NCI-H345 treated with DMSO at 0.1 percent for 48 hours (cell line): Measurements from ENCODE around the gene SOHLH1.
"Not testable (repeated sequence)": the region's sequence is repeated elsewhere in the genome, so short reads cannot be mapped to it uniquely, and the experiment has no call there.

Experiments used
- DNase-seq: peaks from one replicate; lab custom pipeline; 2025; ENCODE audit not compliant: unreplicated experiment; lab: John Stamatoyannopoulos, UW

Gene SOHLH1

DNA sequence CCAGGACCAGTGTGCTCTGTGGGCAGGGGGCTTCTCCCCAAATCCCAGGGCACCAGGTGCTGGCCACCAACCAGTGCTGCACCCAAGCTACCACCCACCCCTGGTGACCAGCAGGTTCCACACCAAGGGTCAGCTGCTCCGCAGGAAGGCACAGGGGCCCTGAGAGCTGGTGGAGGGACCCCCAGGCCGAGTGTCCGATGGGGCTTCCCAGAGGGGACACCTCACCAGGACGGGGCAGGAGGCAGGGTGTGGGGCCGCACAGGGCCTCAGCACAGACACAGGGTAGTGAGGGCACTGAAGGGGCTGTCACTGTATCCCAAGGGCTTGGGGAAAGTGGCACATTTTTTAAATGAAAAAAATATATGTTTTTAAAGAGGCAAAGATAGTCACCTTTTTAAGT, 18.1 kb downstream of the SOHLH1 start:
- no peak for DNase-seq

DNA sequence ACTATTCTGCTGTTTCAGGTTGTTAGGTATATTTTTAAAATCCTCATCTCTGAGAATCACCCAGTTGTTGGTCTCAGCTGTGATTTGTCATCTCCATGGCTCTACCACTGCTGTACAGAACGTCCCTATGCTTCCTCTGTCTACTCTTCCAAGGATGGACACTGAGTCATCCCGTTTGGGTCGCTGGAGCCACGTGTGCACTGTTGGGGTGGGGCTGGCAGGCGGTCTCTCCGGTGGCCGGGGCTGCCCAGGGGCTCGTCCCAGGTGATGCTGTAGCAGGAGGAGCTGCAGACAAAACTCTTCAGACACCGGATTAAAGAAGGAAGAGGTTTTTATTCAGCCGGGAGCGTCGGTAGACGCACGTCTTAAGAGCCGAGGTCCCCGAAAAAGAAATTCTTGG, 19.2 kb downstream of the SOHLH1 start:
- DNase-seq: no peak

DNA sequence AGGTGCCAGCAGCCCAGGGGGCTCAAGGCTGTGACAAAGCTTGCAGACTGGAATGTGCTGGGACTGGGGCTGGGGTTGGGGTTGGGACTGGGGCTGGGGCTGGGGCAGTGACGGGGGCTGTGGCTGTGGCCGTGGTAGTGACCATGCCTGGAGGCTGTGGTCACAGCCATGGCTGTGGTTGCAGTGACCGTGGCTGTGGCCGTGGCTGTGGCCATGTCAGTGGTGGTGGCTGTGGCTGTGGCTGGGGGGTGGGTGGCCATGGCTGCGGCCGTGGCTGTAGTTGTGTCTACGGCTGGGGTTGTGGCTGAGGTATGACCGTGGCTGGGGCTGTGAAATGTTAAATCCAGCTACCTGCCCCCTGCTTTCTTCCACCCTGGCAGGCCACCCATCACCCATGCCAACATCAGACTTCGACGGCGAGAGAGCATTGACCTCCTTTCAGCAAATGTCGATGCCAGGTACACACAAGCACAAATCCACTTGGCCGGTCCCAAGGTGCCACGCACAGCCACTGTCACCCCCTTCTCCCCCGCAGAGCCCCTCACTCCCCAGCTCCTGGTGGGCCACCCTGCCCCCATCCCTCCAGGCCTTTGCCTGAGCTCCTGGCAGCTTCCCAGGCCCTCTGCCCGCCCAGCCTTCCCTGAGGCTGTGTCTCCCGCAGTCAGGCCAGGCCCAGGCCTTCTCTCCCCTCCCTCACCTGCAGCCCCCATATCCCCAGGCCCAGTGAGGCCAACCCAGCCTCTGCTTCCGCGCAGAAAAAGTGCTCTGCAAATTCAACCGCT, 20.9 kb downstream of the SOHLH1 start:
- DNase-seq: no peak

DNA sequence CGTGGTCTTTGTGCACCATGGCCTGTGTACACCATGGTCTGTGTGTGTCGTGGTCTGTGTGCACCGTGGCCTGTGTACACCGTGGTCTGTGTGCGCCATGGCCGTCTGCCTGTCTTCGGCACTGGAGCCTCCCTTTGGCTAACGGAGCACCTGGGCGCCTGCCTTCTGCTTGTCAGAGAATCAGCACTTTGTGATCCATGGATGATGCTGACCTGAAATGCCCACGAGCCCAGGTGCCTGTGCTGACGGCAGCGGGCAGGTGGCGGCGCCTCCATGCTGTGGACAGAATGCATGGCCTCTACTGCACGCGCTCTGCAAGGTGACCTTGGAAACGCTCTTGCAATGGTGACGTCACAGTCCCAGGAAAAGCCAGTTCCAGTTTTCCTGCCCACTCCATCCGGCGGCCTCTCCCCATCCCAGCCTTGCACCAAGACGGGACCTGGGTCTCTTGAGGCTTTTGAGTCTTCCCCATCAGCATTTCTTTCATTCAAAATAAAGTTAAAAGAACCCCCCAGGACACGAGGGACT, 21.6 kb downstream of the SOHLH1 start:
- no peak for DNase-seq

DNA sequence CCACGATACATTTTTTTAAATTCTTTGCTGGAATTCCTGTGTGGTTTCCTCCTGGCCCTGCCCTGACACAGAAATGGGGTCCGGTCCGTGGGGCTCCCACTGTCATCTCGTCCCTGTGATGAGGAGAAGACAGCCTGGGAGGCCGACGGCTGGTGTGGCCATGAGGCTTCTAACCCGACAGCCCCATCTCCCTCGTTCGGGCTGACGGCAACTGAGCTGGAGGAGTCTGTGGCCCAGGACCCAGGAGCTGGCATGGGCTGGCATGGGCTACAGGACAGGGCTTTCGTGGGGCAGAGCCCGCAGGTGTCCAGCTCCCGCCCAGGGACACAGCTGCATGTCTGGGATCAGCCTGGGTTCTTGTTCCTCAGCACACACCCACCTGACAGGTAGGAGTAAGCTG, 22.4 kb downstream of the SOHLH1 start:
- no peak for DNase-seq

DNA sequence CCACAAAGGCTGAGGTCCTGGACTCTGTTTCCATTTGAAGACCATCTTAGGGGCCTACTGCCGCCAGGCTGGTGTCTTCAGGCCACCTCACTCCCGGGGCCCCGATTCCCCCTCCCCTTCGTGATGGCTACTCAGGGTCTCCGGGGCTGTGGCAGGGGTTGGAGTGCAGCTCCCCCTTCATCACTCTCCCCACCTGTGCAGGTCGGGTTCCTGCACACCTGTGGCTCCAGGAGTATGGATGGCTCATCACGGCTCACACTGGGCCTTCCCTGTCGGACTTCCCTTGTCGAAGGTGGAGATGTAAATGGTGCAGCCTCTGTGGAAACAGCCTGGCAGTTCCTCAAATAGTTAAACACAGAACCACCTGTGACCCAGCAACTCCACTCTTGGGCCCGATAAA, 24.3 kb downstream of the SOHLH1 start:
- no peak for DNase-seq

DNA sequence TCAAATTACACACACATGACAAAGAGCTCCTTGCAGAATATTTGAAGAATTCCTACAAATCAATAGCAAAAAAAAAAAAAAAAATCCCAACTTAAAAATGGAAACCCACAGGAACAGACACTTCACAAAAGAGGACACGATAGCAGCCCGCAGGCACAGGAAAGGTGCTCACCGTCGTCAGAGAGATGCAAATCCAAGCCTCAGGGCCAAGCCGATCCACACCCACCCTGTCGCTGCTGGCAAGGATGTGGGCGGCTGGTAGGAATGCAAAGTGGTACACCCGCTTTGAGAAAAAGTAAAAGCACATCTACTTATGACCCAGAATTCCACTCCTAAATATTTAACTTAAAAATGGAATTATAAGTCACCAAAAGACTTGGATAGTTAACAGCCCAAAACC, 25.3 kb downstream of the SOHLH1 start:
- no peak for DNase-seq

DNA sequence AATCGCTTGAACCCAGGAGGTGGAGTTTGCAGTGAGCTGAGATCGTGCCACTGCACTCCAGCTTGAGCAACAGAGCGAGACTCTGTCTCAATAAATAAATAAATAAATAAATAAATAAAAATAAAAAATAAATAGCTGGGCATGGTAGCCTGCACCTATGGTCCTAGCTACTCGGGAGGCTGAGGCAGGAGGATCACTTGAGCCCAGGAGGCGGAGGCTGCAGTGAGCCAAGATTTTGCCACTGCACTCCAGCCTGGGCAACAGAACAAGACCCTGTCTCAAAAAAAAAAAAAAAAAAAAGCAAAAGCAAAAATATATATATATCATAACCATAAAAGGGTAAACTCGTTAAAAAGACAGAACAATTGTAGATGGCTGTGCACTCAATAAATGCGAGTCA, 26.5 kb downstream of the SOHLH1 start:
- DNase-seq: not testable (repeated sequence)

DNA sequence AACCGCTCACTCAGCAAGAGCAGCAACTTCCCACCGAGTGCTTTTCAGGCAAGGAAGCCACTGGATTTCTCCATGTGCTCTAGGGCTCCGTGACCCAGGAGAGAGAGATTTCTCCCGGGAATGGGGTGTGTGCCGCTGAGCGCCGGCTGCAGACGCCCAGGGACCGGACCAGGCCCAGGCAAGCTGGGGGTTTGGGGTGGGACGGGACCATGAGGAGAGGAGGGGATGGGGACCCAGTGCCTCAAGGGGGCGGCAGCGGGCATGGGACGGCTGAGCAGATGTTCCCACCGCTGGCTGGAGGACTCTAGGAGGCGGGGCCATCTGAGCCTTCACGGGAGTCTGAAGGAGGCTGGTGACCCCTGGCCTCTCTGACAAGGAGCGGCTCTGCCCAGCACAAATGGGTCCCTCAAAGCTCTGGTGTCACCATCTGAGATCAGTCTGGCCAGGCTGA, 27.7 kb downstream of the SOHLH1 start:
- DNase-seq: no peak

DNA sequence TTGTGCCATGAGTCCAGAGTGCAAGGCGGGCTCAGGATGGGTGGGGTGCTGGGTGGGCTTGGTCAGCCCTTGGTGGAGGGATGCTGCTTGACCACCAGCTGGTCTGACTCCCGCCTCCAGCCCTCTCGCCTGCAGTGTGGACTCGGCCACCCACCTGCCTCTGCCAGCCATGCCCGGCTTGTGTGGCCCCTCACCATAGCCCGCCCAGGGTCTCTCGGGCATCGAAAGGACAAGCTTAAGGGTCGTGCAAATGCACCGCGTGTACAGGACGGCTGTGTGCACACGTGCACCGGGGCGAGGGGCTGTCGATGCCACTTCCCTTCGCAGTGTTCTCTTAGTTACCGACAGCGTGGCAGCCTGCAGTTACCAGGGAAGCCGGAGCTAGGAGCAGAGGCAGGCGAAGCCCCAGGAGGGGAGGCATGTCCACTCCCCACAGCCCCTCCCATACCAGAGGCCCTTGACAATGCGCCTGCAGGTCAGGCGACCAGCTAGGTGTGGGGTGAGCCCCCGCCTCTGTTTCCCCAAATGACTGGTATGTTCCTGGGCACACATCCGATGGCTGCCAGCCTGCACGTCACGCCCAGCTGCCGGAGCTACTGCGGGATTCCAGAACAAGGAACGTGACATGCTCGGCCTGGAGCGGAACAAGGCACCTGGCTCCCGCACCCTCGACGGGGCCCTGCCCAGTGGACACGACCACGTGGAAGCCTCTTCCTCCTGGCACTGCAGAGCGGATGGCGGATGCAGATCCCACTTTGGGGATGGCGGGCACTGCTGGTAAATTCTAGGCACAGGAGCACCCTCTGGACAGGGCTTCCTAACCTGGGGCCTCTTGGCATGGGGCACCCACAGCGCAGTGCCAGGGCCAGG, 28.3 kb downstream of the SOHLH1 start:
- DNase-seq: no peak

DNA sequence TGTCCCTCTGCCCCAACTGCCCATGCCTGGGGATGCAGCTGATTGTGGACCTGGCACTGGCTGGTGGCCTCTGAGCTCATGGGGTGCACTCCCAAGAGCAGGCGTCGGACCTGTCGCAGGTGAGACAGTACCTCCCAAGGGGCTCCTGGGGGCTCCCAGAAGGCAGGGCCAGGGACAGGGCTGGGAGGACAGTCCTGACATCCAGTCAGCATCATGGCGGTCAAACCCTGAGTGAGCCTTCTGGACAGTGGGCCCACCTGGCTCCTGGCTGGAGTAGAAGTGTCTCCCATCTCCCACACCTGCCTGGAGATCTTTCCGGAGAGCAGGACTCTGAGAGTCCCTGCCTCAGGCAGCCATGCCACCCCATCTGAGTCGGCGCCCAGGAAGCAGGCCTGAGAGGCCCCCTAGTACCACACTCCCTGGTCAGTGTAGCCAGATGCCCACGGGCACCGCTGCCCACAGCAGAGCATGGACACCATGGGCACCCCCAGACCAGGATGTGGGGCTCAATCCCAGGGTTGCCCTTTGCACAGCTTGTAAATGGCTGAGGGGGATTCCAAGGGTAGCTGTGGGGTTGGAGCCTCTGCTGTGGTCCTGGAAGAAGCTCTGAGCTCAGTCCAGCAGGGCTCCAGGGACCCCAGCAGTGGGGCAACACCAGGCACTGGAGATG, 29.5 kb downstream of the SOHLH1 start:
- DNase-seq: no peak

DNA sequence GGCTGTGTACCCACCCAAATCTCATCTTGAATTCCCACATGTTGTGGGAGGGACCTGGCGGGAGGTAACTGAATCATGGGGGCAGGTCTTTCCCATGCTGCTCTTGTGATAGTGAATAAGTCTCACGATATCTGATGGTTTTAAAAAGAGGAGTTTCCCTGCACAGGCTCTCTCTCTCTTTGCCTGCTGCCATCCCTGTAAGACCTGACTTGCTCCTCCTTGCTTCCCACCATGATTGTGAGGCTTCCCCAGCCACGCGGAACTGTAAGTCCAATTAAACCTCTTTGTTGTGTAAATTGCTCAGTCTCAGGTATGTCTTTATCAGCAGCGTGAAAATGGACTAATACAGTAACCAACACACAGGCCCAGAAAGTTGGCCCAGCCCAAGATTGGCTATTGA, 30.3 kb downstream of the SOHLH1 start:
- not testable (repeated sequence) for DNase-seq

DNA sequence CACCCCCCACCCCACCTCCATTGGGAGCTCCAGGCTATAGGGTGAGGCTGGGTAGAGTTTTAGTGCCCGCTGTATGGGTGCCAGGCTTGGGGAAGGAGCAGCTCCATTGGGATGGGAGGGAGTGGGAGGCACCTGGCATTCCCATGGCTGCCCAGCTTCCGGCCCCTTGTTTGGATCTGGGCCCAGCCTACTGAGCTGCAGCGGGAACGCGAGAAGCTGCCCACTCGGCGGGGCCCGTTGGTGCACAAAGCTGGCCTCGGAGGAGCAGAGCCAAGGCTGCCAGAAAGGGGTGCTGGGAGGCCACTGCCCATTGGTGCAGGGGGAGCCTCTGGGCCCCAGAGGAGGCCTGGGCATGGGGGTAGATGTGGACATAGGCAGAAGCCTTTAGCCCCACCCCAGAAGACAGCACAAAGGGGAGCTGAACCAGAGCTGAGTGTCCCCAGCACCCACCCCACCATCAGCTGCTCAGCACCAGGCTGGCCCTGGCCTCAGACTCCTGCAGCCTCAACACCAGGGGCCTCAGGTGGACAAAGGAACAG, 31.7 kb downstream of the SOHLH1 start:
- no peak for DNase-seq

DNA sequence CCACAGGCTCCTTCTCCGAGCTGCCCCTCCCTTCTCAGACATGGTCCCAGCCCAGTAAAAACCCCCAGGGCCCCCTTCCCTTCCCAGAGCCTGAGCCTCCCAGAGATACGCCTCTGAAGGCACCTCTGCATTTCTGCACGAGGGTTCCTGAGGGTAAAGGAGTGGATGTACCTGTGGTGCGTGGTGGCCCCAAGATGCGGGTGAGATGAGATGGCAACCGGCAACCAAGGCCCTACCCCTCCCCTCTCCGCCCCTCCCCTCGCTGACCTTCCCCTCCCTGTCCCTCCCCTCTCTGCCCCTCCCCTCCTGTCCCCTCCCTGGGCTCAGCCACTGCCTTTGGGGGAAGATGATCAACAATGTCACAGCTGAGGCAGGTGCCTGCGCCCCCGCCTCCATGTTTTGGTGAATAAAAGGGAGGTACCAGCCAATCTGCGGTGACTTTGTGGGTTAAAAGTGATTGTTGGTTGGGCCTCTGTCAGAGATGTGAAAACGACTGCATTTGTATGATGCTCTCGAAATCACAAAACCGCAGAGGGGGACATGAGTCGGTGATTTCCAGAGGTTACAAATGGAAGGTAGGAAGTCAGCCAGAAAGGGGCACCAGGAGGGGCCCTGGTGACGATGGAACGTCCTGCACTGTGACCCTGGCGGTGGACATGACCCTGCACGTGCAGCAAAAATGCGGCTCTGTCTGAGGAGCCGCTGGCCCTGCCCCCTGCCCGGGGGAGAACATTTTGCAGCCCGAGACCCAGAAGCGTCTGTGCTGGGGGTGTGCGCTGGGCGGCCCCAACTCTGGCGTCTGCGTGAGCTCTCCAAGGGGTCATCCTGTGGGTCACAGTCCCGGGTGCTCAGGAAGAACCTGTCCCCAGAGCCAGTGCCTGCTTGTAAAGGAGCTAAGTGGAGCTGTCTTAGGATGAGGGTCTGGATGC, 32.5 kb downstream of the SOHLH1 start:
- DNase-seq: no peak

DNA sequence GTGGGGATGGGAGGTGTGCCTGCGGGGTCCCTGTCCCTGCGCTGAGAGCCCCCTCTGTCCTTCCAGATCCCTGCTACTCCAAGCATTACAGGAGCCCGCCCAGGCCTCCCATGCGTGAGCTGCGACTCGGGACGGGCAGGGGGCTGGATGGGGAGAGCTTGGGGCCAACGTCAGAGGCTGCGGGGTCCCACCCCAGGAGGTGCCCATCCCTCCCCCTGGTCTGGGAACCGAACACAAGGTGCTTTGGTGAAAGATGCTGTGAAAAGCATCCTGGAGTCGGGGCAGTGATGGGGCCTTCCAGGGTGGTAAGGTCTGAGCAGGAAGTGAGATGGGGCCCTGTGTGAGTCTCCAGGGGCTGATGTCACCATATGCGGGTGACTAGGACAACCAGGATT, 33.5 kb downstream of the SOHLH1 start:
- no peak for DNase-seq

DNA sequence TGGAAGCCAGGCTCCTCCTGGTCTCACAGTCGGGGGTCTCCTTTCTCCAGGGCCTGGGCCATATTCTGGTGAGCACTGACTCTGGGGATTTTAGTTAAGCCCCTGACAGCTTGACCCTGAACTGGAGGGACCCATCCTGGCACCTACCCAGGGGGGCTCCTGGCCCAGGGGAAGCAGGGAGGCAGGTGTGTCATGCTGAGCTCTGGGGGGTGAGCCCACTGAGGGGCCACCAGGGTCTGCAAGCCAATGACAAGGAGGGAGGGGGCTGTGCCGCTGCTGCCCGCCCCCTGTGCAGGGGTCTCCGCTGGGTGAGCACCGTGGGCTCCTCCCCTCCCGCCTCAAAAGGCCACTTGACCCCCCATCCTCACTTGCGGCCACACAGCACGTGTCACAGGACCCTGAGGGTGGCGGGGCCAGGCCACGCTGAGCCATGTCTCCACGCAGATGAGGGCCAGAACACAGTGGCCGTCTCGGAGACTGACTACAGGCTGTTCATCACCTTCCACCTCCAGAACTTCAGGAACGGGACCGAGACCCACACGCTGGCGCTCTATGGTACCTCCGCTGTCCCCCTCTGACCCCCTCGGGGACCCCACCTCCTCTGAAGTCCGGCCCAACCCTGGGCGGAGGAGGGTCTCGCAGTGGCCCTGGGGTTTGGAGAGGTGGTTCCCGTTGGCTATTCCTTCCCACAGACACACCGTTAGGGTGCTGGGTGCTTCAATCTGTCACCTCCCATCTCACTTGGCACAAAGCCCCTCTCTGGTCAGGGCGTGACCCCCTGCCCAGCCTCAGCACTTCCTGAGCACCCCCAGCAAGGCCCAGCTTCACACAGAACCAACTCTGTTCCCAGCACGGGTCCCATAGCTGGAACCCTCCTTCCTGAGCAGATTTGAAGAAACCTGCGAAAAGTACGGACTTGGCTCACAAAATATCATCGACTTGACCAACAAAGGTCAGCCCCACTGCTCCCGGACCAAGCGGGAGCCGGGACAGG, 34.2 kb downstream of the SOHLH1 start:
- DNase-seq: no peak

DNA sequence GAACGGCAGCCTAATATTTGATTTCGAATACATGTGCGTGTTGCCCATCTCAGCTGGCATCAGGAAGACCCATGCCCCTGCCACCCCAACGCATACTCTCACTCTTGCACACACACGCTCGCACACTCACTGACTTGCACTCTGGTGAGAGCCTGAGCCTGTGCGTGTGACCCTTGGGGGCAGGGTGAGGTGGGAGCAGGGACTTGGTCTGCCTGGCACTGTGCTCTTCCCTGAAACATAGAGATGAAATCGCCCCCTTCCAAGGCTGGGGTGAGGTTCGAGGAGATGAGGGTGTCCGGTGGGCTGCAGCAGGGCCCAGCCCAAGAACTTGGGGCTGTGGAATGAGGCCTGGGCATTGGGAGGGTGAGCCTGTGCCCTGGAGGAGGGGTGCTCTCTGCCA, 35.0 kb downstream of the SOHLH1 start:
- DNase-seq: no peak

DNA sequence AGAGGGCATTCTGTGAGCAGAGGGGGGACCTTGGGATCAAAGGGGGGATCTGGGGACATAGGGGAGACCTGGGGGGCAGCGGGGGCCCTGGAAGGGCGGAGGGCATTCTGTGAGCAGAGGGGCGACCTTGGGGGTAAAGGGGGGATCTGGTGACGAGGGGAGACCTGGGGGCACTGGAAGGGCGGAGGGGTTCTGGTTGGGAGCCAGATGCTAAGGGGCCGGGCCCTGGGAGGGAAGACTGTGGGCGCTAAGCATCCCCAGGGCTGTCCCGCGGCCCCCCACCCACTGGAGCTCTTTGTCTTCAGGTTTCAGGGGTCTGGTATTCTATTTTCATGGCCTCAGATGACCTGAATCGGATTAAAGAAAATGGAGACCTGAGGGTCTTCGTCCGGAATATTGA, 35.4 kb downstream of the SOHLH1 start:
- no peak for DNase-seq

DNA sequence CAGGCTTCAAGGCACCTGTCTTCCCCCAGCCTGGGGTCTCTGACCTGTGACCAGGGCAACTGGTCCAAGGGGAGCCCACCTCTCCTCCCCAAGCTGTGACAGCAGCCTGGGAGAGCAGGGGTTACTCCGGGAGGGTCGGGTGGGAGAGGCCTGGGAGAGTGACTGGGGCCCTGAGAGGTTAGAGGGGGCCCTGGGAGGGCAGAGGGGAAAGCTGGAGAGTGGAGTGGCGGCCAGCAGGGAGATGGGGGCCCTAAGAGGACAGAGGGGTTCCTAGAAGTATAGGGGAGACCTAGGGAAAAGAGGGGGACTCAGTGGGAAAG, 35.9 kb downstream of the SOHLH1 start:
- no peak for DNase-seq
